Stimulated activated CD4-positive, alpha-beta T cell treated with anti-CD3 and anti-CD28 coated beads, Interleukin-2, amount 100 ng/mL, for 24 hours (primary cell): ENCODE data around the gene RGL2.
"Not testable (repeated sequence)": the region's sequence is repeated elsewhere in the genome, so short reads cannot be mapped to it uniquely, and the experiment has no call there.

Experiments used
- DNase-seq, 2 donors: peaks; one replicate each; pipeline ENCODE4 v3.0.0-alpha.2; 2020

The RGL2 gene

GRCh38 chr6:33273129-33273923 lies 25.4 kb downstream of the RGL2 start:
- no peak for DNase-seq

GRCh38 chr6:33272275-33273128 lies 26.2 kb downstream of the RGL2 start:
- no peak for DNase-seq

- peak; percentile 85 to 90 for DNase-seq
Measured at GRCh38 chr6:33271468-33272274, 27.1 kb downstream of the RGL2 start, which contains the start of the genes RPS18 and VPS52. TSS of gene RPS18 (plus strand) at chr6:33272075. CDS start at chr6:33272120, 45 bp downstream. TSS of gene VPS52 (minus strand) at chr6:33271876. CDS start at chr6:33271675, 201 bp downstream.

- no peak for DNase-seq
Measured at GRCh38 chr6:33271117-33271467, 27.6 kb downstream of the RGL2 start.

- DNase-seq = no peak
Measured at GRCh38 chr6:33264015-33264414, 34.7 kb downstream of the RGL2 start.

- DNase-seq = not testable (repeated sequence)
Measured at GRCh38 chr6:33262490-33262889, 36.3 kb downstream of the RGL2 start.

GRCh38 chr6:33259032-33259431 lies 39.7 kb downstream of the RGL2 start:
- DNase-seq = no peak

- no peak for DNase-seq
Measured at GRCh38 chr6:33254591-33254990, 44.2 kb downstream of the RGL2 start.

- no peak for DNase-seq
Measured at GRCh38 chr6:33252759-33253158, 46.0 kb downstream of the RGL2 start.

GRCh38 chr6:33251395-33252012 lies 47.2 kb downstream of the RGL2 start:
- DNase-seq = no peak

- no peak for DNase-seq
Measured at GRCh38 chr6:33250731-33251130, 48.0 kb downstream of the RGL2 start.

GRCh38 chr6:33249732-33250630 lies 48.8 kb downstream of the RGL2 start:
- no peak for DNase-seq

- DNase-seq = peak; percentile 93 to 96
Measured at GRCh38 chr6:33248932-33249731, 49.6 kb downstream of the RGL2 start.

GRCh38 chr6:33248643-33248931 lies 50.2 kb downstream of the RGL2 start:
- peak in 1 of 2 donors; percentile 44 for DNase-seq

GRCh38 chr6:33247977-33248642 lies 50.6 kb downstream of the RGL2 start:
- DNase-seq = peak; percentile 95

- DNase-seq = no peak
Measured at GRCh38 chr6:33243476-33243875, 55.3 kb downstream of the RGL2 start.

- no peak for DNase-seq
Measured at GRCh38 chr6:33241968-33242367, 56.8 kb downstream of the RGL2 start.
